Measurements from ENCODE around the gene FER. TPM values are rescaled to one million over a fixed set of nuclear protein-coding genes. Genes with fewer than 3 reads are reported as not detected.

Gene FER
- total and polyA plus RNA-seq, 2 of the 13 experiments (the other 11 are each of a cell fraction or from before 2014, with no cell fraction given), result 7.9 to 29.0 TPM

GRCh38 chr5:108727651-108728565 lies 19.8 kb upstream of the FER start (continued):
- TF ChIP-seq ZNF383 (CRISPR knock-in tag; IDR thresholded peaks at IDR 0.05; ENCODE audit: borderline replicate concordance) (no peak), KAT8 (CRISPR knock-in tag; IDR thresholded peaks at IDR 0.05) (peak; percentile 91), HNRNPLL (IDR thresholded peaks at IDR 0.05; ENCODE audit: low read depth, low read length, poor library complexity, severe bottlenecking) (peak; percentile 66), HMG20A (CRISPR knock-in tag; IDR thresholded peaks at IDR 0.05; ENCODE audit: borderline replicate concordance) (no peak), ZSCAN25 (CRISPR knock-in tag; IDR thresholded peaks at IDR 0.05) (no peak), ETV6 (CRISPR knock-in tag; conservative IDR thresholded peaks at IDR 0.05) (peak; percentile 80), ZBTB20 (CRISPR knock-in tag; IDR thresholded peaks at IDR 0.05; ENCODE audit: borderline replicate concordance, low read depth) (no peak; the same call in 1 of the 2 replicates), ZNF713 (CRISPR knock-in tag; IDR thresholded peaks at IDR 0.05) (0 out of 2 replicates have a peak, but pooled peaks have one; percentile 82), ZKSCAN8 (CRISPR knock-in tag; IDR thresholded peaks at IDR 0.05; ENCODE audit: borderline replicate concordance) (no peak), ELF4 (CRISPR knock-in tag; IDR thresholded peaks at IDR 0.05; ENCODE audit: borderline replicate concordance) (no peak), CAMTA2 (CRISPR knock-in tag; IDR thresholded peaks at IDR 0.05; ENCODE audit: borderline replicate concordance) (peak; percentile 41; the same call in 1 of the 2 replicates), ZBTB39 (CRISPR knock-in tag; IDR thresholded peaks at IDR 0.05) (peak; percentile 57; the same call in 1 of the 2 replicates), EED (CRISPR knock-in tag; IDR thresholded peaks at IDR 0.05) (no peak), EZH2 (conservative IDR thresholded peaks at IDR 0.05; ENCODE audit: low read depth, low read length) (no peak), ZNF598 (CRISPR knock-in tag; IDR thresholded peaks at IDR 0.05; ENCODE audit: borderline replicate concordance) (peak; percentile 85; the same call in 1 of the 2 replicates), ZNF530 (CRISPR knock-in tag; IDR thresholded peaks at IDR 0.05; ENCODE audit: low read depth) (no peak), ATF1 (CRISPR knock-in tag; IDR thresholded peaks at IDR 0.05) (no peak), ZBTB34 (CRISPR knock-in tag; IDR thresholded peaks at IDR 0.05) (no peak), ZNF230 (CRISPR knock-in tag; IDR thresholded peaks at IDR 0.05) (no peak), POLR2G (IDR thresholded peaks at IDR 0.05; ENCODE audit: low read depth, low read length) (peak; percentile 94)
- TF ChIP-seq, protein P1, sequence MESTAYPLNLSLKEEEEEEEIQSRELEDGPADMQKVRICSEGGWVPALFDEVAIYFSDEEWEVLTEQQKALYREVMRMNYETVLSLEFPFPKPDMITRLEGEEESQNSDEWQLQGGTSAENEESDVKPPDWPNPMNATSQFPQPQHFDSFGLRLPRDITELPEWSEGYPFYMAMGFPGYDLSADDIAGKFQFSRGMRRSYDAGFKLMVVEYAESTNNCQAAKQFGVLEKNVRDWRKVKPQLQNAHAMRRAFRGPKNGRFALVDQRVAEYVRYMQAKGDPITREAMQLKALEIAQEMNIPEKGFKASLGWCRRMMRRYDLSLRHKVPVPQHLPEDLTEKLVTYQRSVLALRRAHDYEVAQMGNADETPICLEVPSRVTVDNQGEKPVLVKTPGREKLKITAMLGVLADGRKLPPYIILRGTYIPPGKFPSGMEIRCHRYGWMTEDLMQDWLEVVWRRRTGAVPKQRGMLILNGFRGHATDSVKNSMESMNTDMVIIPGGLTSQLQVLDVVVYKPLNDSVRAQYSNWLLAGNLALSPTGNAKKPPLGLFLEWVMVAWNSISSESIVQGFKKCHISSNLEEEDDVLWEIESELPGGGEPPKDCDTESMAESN (CRISPR knock-in tag; conservative IDR thresholded peaks at IDR 0.05), result peak; percentile 91
- TF ChIP-seq, protein P2, sequence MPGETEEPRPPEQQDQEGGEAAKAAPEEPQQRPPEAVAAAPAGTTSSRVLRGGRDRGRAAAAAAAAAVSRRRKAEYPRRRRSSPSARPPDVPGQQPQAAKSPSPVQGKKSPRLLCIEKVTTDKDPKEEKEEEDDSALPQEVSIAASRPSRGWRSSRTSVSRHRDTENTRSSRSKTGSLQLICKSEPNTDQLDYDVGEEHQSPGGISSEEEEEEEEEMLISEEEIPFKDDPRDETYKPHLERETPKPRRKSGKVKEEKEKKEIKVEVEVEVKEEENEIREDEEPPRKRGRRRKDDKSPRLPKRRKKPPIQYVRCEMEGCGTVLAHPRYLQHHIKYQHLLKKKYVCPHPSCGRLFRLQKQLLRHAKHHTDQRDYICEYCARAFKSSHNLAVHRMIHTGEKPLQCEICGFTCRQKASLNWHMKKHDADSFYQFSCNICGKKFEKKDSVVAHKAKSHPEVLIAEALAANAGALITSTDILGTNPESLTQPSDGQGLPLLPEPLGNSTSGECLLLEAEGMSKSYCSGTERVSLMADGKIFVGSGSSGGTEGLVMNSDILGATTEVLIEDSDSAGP (CRISPR knock-in tag; IDR thresholded peaks at IDR 0.05; ENCODE audit: borderline replicate concordance), result peak; percentile 93; the same call in 1 of the 2 replicates

Data from HepG2 (cell line).